HL-60/S4 (cell line): ENCODE measurements around the gene KIAA0825.
"Not testable (repeated sequence)": the region's sequence is repeated elsewhere in the genome, so short reads cannot be mapped to it uniquely, and the experiment has no call there.

Experiments
- in situ Hi-C: fragments of 300-500 bp; cut with MboI; formaldehyde crosslinking; loops from 2 replicates; pipeline ENCODE4 v1.14.3; 2022; ENCODE audit warnings: low sequenced_read_pairs

Gene KIAA0825

DNA sequence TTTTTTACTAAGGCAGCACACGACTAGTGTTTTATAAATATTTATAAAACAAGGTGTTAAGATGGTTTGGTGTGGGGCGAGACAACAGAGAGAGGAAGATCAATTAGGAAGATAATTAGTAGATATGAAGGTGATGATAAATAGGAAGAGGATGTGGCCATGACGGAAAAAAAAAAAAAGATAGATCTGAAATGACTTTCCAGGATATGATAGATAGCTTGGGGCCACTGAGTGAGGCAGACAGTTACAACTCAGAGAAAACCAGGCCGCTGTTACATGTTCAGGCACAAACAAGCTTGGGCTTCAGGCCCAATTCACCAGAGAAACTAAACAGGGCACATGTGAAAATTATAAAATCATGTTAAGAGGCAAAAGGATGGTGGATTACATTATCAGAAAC is 43.2 kb downstream of the KIAA0825 start:
- in situ Hi-C loops: no loop called here

DNA sequence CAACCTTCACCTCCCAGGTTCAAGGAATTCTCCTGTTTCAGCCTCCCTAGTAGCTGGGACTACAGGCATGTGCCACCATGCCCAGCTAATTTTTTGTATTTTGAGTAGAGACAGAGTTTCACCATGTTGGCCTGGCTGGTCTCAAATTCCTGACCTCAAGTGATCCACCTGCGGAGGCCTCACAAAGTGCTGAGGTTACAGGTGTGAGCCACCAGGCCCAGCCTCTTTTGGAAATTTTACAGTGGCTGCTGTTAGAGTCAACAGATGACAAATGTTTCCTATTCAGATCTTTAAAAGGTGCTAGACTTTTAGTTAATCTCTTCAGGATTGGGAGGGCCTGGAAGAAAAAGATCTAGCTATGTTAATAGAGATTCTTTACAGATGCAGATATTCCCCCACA is 45.1 kb downstream of the KIAA0825 start:
- in situ Hi-C loops: not testable (repeated sequence)

GRCh38 chr5:94571415-94571814 is 47.0 kb downstream of the KIAA0825 start:
- in situ Hi-C loops: no loop called here

DNA sequence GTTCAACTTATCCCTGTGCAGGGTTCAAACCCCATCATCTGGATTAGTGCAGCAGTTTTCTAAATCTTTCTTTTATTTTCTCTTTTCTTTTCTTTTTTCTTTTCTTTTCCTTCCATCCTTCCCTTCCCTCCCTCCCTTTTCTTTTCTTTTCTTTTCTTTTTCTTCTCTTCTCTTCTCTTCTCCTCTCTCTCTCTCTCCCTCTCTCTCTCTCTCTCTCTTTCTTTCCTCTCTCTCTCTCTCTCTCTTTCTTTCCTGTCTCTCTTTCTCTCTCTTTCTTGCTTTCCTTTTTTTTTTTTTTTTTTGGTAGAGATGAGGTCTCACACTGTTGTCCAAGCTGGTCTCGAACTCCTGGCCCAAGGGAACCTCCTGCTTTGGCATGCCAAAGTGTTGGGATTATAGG is 53.6 kb downstream of the KIAA0825 start:
- in situ Hi-C loops: no loop called here

DNA sequence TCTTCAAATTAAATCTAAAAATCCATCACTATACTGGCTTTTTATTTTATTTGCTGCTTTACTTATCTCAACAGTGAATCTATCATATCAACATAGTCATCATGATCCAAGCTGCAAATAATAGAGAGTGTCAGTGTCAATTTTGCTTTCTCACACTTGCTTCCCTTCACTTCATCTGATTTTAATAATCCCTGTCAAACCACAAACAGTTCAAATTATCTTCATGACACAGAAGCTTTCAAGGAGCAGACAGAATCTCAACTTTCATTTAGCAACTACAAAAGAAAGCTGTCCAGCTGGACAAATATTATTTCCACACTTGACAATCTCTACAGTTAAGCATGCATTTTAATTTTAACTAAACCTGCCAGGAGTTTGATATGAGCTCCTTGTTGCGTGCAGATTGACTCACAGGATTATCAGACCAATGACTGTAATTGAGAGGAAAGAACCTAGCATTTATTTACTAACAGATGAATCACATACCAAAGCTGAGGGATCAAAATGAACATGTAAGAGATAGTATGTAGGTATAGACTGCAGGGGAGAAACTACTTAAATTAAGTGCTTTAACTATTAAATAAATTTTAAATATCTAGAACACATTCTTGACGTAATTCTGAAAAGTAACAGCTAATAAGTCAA is 56.0 kb downstream of the KIAA0825 start:
- in situ Hi-C loops: no loop called here

DNA sequence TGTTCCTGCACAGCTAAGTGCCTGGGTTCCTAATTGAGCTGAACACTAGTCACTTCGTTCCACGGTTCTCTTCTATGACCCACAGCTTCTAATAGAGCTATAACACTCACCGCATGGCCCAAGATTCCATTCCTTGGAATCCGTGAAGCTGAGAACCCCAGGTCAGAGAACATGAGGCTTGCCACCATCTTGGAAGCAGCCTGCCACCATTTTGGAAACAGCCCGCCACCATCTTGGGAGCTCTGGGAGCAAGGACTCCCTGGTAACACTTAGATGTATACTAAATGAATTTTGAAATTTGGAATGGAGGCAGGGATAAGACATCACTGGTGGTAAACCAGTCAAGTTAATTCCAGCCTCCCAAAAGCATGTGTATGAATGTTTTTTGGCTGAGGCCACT is 60.4 kb downstream of the KIAA0825 start:
- in situ Hi-C loops: no loop called here

DNA sequence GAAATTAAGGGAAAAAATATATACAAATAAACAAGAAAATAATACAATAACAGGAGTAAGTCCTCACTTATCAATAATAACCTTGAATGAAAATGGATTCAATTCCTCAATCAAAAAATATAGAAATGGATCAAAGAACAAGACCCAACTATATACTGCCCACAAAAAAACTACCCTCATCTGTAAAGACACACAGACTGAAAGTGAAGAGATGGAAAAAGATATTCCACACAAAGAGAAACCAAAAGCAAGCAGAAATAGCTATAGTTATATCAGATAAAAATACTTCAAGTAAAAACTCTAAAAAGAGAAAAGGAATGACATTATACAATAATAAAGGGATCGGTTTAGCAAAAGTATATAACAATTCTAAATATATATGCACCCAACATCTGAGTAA is 66.5 kb downstream of the KIAA0825 start:
- in situ Hi-C loops: no loop called here

- in situ Hi-C loops: no loop called here
Measured at GRCh38 chr5:94545870-94546625, 72.4 kb downstream of the KIAA0825 start.

DNA sequence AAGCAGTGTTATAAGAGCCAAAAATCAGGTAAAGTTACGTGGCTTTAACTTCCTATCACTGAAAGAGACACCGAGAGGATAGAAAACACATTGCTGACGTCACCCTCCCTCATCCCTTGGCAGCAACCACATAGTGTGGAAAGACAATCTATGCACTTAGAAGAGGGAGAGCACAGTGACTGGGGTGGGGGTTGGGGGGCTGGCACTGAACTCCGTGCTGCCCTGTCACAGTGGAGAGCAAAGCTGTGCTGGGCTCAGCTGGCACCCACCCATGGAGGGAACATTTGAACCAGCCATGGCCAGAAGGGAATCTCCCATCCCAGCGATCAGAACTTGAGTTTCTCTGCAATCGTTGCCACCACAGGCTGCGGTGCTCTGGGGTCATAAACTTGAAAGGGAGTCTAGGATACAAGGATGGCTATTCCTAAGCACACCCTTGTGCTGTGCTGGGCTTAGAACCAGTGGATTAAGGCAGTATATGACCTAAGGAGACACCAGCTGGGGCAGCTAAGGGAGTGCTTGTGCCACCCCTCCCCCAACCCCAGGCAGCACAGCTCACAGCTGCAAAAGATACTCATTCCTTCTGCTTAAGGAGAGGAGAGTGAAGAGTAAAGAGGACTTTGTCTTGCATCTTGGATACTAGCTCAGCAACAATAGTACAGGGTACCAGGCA is 73.4 kb downstream of the KIAA0825 start:
- in situ Hi-C loops: no loop called here

GRCh38 chr5:94544031-94544650 is 74.3 kb downstream of the KIAA0825 start:
- in situ Hi-C loops: no loop called here

- in situ Hi-C loops: no loop called here
Measured at GRCh38 chr5:94540856-94541494, 77.4 kb downstream of the KIAA0825 start.

DNA sequence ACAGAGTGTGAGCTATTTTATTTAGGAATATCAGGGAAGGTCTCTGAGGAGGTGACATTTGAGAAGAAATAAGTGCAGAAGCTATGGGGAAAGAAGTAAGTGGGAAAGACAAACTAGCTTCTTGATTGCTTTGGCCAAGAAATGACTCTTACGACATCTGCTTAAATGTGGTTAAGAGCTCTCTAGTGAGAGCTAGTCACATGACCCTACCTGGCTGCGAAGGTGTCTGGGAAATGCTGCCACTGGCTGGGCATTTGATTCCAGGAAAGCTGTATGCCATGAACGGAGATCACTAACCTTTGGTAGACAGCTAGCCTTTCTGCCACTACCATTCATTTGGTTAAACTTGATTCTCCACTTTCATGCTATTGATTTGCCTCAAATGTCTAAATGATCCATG is 80.1 kb downstream of the KIAA0825 start:
- in situ Hi-C loops: no loop called here

GRCh38 chr5:94526706-94527105 is 91.7 kb downstream of the KIAA0825 start:
- in situ Hi-C loops: no loop called here

- in situ Hi-C loops: no loop called here
Measured at GRCh38 chr5:94524841-94525697, 93.3 kb downstream of the KIAA0825 start.

GRCh38 chr5:94523018-94523417 is 95.4 kb downstream of the KIAA0825 start:
- in situ Hi-C loops: no loop called here

- in situ Hi-C loops: no loop called here
Measured at GRCh38 chr5:94522117-94522516, 96.3 kb downstream of the KIAA0825 start.

DNA sequence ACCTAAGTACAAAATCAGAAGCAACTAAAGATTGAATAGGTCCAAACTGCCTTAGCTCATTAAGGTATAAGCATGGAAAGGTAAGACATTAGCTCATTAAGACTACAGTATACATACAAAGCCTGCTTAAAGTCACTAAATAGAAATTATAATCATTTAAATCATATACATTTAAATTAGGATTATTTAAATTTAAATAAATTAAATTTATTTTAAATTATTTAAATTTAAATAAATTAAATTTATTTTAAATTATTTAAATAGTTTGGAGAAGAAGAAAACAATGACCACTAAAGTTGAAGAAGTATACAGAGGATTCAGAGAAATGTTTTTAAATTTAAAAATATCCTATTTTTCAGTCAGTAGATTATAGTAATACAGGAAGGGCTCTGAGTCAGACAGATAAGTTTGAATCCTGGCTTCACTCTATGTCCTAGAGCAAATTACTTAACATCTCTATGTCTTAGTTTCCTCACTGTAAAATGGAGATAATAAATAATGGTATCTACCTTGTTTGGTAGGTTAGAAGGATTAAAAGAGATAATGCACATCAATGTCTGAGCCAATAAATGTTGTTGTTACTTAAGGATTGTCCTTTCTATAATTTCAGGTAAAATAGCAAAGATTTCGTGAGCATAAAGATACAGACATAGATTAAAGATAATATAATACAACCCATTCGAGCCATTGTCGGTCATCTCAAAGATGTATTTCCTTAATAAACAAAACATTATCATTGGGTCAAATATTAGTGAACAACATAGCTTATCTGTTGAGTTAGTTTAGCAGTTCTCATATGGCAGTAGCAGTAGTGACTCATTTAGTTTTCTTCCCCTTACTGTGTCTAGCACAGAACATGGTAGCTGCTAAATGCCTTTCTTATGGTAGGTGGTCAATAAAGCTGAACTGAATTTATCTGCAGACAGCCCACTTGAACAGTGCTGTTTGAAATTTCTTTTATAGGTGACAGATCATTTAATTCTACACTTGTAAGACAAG is 100.6 kb downstream of the KIAA0825 start:
- in situ Hi-C loops: no loop called here

DNA sequence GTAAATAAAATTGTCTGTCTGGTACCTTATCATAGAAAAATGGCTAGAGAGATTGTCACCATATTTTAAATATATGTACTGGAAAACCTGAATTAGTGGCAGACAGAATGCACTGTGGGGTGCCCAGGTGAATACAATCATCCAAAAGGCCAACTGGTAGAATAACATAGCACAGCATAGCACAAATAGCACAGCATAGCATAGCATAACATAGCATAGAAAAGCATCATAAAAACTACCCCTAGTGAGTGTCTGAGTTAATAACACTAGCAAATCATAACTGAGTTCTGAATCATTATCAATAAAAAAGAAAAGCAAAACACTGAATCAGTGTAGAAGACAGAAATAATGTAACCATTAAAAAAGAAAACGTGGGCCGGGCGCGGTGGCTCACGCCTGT is 102.3 kb downstream of the KIAA0825 start:
- in situ Hi-C loops: no loop called here
